ENCODE data around the gene TRIM67.

Gene TRIM67

GRCh38 chr1:231159202-231159962 is 2.5 kb upstream of the TRIM67 start:
- DNase-seq: no peak

- no peak for DNase-seq
Observed at GRCh38 chr1:231159963-231160761, 1.7 kb upstream of the TRIM67 start.

- no peak for DNase-seq
Observed at GRCh38 chr1:231160895-231161666, 777 bp upstream of the TRIM67 start.

GRCh38 chr1:231162297-231162969 is 575 bp downstream of the TRIM67 start:
- DNase-seq: no peak

- peak; percentile 20 for DNase-seq
Observed at GRCh38 chr1:231162970-231163829, 1.3 kb downstream of the TRIM67 start.

GRCh38 chr1:231163830-231164427 is 2.1 kb downstream of the TRIM67 start:
- DNase-seq: no peak

- DNase-seq: no peak
Observed at GRCh38 chr1:231165371-231165770, 3.5 kb downstream of the TRIM67 start.

- DNase-seq: no peak
Observed at GRCh38 chr1:231166398-231166797, 4.5 kb downstream of the TRIM67 start.

GRCh38 chr1:231170875-231171274 is 9.0 kb downstream of the TRIM67 start:
- DNase-seq: no peak

- DNase-seq: no peak
Observed at GRCh38 chr1:231171623-231172197, 9.9 kb downstream of the TRIM67 start.

GRCh38 chr1:231172411-231172810 is 10.6 kb downstream of the TRIM67 start:
- DNase-seq: peak; percentile 21

- no peak for DNase-seq
Observed at GRCh38 chr1:231176421-231176820, 14.6 kb downstream of the TRIM67 start.

- no peak for DNase-seq
Observed at GRCh38 chr1:231177226-231177625, 15.4 kb downstream of the TRIM67 start.

GRCh38 chr1:231177936-231178335 is 16.1 kb downstream of the TRIM67 start:
- no peak for DNase-seq

- no peak for DNase-seq
Observed at GRCh38 chr1:231178970-231179369, 17.1 kb downstream of the TRIM67 start.

- no peak for DNase-seq
Observed at GRCh38 chr1:231180034-231180433, 18.2 kb downstream of the TRIM67 start.

GRCh38 chr1:231181271-231181670 is 19.4 kb downstream of the TRIM67 start:
- no peak for DNase-seq

- no peak for DNase-seq
Observed at GRCh38 chr1:231182317-231182716, 20.5 kb downstream of the TRIM67 start.

- DNase-seq: no peak
Observed at GRCh38 chr1:231183639-231184590, 22.1 kb downstream of the TRIM67 start.

GRCh38 chr1:231184891-231185290 is 23.0 kb downstream of the TRIM67 start:
- DNase-seq: no peak
